GM21723 (cell line): ENCODE results near the gene HOXC10.

Experiments
- ATAC-seq: cut with Tn5 transposase; IDR thresholded peaks from one replicate; pipeline ENCODE4 v1.9.1; 2021; ENCODE audit warnings: mild to moderate bottlenecking, moderate library complexity; ENCODE audit not compliant: unreplicated experiment

HOXC10 gene

DNA sequence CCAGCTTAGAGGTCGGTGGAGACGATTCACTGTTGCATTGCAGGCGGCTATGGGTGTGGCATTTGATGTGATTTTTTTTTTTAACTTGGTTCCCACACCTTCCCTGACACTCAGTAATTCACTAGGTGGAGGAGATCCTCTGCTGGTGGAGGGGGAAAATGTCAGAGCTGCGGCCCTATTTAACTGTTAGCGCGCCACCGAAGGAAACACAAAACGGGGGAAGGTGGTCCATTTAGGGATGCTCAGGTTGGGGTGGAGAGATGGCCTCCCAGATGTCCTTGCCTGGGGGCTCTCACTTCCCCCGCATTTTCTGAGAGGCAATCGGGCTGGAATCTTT is 34.5 kb upstream of the HOXC10 start:
- no peak for ATAC-seq

- ATAC-seq = no peak
Measured at GRCh38 chr12:53950789-53951576, 34.0 kb upstream of the HOXC10 start.

DNA sequence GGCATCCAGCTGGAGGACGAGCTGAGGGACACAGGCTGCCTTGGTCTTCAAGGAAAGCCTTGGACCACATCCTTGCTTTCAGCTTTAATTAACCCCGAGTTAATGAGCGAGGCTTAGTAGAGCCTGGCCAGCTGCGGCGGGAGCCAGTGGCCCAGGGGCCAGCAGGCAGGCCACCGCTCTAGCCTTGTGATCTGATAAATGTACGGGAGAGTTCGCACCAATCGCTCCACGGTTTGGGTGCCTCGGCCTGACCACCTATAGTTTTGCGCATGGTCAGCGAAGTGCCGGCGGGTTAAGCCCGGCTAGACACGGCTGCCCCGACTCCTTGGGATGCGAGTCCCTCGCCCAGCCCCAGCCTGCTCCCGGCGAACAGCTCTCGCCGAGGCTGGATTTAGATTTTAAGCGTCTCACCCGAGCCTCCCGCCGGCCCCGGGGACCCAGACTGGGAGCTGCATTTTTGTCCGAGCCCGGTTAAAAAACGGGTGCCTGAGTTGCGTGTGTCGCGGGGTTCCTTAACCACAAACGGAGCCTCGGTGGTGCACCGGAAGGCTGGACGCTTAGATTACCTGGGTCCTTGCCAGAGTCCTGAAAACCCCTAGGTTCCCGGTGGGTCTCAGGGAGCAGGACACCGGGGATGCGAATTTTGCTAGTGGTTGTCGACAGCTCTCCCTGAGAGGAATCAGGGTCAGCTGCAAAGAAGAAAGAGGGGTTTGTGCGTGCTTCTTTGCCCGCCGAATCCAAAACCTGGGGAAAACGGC is 33.2 kb upstream of the HOXC10 start:
- no peak for ATAC-seq

GRCh38 chr12:53952335-53952694 is 32.6 kb upstream of the HOXC10 start:
- ATAC-seq = no peak

DNA sequence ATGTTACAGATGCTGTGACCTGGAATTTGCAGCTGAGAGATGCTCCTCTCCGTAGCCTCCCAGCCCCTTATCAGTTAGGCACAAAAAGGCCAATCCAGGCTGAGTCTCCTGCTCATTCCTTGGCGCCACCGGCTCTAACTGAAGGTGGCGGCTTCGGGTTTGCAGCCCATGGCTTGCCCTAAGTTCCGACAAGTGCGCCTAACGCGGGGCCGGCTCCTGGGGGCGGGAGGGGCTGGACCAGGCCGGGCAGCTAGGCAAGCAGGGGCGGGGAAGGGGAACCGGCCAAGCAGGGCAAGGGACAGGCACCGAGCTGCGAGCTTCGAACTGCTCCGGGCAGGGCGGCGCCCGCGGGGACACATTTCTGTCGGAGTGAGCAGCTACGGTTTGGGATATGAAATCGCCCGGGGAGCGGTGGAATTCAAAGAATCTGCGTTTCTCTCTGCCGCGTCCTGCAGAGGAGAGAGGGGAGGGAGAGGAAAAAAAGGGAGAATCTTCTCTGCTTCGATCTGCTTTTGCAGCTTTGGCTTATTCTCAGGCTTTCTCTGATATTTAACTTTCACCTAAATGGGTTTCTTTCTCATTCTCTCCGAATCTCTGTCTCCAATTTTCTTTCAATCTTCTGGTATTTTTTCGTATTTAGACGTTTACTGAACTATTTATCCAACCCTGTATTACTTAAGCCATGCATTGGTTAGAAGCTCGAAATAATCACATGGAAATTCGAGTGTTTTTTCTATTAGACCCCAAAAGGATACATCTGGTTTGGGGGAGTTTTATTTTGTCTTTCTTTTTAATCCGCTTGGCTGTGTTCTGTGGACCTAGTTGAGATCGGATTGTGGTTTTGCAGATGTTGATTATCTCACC is 31.8 kb upstream of the HOXC10 start:
- no peak for ATAC-seq

- no peak for ATAC-seq
Measured at GRCh38 chr12:53953831-53954693, 30.9 kb upstream of the HOXC10 start.

DNA sequence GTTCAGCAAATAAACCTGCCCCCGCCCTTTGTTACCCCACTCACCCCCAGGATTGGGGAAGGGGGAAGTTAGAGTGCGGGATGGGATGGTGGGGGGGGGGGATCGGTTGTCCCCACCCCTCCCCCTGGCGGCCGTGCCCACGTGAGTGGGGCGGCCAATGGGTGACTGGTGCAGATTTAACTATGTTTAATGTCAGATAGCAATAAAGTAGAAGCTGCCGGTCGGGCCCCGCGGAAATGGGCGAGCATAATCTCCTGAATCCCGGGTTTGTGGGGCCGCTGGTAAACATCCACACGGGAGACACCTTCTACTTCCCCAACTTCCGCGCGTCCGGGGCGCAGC is 30.3 kb upstream of the HOXC10 start, which contains the start of gene HOXC12:
TSS of gene HOXC12 (plus strand) at position 210 of the 342 bp plus-strand sequence. CDS start at position 237, 27 bp downstream.
- no peak for ATAC-seq

DNA sequence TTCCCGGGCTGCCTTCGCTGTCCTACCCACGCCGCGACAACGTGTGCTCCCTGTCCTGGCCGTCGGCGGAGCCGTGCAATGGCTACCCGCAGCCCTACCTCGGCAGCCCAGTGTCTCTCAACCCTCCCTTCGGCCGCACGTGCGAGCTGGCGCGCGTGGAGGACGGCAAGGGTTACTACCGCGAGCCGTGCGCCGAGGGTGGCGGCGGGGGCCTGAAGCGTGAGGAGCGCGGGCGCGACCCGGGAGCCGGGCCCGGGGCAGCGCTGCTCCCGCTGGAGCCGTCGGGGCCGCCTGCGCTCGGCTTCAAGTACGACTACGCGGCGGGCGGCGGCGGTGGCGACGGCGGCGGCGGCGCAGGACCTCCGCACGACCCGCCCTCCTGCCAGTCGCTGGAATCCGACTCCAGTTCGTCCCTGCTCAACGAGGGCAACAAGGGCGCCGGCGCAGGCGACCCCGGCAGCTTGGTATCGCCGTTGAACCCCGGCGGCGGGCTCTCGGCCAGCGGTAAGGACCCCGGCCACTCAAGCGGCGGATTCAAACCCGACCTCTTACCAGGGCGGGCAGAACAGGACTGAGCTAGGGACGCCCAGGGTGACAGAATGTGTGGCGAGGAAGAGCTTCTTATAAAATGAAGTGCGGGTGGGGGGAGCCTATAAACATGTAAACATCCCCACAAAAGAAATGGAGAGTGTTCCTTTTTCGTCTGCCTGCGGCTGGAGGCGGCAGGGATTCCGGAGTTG is 29.7 kb upstream of the HOXC10 start:
- ATAC-seq = no peak

GRCh38 chr12:53955776-53956250 is 29.1 kb upstream of the HOXC10 start:
- no peak for ATAC-seq

- no peak for ATAC-seq
Measured at GRCh38 chr12:53956251-53956887, 28.6 kb upstream of the HOXC10 start.

DNA sequence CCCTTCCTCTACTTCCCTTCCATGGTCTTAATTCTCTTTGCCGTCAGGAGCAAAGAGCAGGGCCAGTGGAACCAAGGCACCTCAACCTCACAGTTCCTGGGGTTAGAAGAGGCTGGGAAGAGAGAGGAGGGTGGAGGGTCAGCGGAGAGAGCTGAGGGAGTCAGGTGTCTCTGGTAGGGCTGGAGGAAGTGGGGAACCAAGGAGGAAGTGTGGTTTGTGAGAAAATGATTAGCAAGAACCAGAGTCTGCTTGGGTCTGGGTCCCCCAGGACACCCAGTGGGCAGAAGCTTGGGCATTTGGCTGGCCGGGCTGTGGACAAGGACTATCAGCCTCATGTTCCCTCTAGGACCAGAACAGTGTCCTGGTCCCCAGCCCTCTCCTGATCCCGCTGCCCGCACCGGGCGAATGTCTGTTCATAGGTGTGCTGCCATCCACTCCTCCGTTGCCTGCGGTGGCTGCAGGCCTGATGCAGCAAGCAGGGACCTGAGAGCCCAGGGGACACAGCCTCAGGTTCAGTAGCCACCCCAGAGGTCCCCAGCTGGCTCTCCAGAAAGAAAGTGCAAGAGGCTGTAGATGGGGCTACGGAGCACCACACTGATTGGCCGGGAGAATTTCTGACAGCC is 27.9 kb upstream of the HOXC10 start:
- ATAC-seq = no peak

DNA sequence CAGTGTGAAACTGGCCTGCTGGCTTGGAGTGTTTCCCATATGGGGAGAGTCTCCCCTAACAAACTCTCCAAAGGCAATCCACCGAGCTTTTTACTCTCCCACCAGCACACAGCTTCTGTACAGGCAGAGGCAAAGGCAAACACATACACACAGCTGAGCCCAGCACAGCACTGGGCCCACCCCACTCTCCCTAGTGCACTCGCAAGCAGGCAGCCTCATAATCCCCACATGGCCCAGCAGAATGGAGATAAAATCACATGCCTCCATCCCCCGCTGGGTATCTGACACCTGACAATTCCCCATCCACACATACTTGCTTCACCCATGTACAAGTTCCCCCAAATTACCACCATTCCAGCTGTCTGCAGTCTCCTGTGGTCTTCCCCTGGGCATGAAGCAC is 26.8 kb upstream of the HOXC10 start:
- ATAC-seq = no peak

DNA sequence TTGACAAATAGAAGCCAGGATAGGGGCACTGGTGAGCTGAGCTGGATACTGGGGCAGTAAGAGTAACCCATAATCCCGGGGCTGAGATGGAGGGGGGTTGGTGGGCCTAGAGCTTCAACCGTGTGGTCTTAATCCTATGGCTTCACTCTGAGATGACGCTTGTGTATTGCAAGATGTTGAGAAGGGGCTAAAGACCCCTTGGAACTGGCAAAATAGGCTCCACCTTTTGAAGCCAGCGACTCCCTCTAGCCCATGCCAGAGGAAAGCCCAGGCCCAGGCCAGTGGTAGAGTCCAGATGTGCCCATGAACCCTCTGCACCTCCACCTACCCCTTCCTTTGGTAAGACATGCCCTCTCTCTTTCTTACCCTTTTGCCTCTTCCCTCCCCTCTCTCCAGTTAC is 25.6 kb upstream of the HOXC10 start:
- ATAC-seq = no peak

- ATAC-seq = no peak
Measured at GRCh38 chr12:53960187-53961024, 24.5 kb upstream of the HOXC10 start.

- ATAC-seq = no peak
Measured at GRCh38 chr12:53961025-53961761, 23.8 kb upstream of the HOXC10 start.

GRCh38 chr12:53963005-53963404 is 21.9 kb upstream of the HOXC10 start:
- ATAC-seq = no peak
